KMS-11 (cell line): ENCODE measurements around the gene SH3BGRL3.
"Not testable (repeated sequence)": the region's sequence is repeated elsewhere in the genome, so short reads cannot be mapped to it uniquely, and the experiment has no call there.

Experiments used
- H2AFZ ChIP-seq: fragments of 200-600 bp; sonication (generic); 2 replicates; pipeline ENCODE4 v1.6.1; 2016; ENCODE audit warnings: antibody characterized with exemption, mixed run types, low read depth
- H3K27ac ChIP-seq: fragments of 200-600 bp; sonication (generic); 2 replicates; pipeline ENCODE4 v1.6.1; 2016; ENCODE audit warnings: mild to moderate bottlenecking, mixed run types
- H3K27me3 ChIP-seq: fragments of 200-600 bp; sonication (generic); 2 replicates; pipeline ENCODE4 v1.6.1; 2017; ENCODE audit warnings: mild to moderate bottlenecking, low read depth, mixed run types, moderate library complexity; ENCODE audit not compliant: insufficient read depth
- H3K36me3 ChIP-seq: fragments of 200-600 bp; sonication (generic); 2 replicates; pipeline ENCODE4 v1.6.1; 2017; ENCODE audit warnings: mild to moderate bottlenecking, mixed run types; ENCODE audit not compliant: insufficient read depth
- H3K4me1 ChIP-seq: fragments of 200-600 bp; sonication (generic); 2 replicates; pipeline ENCODE4 v1.6.1; 2016; ENCODE audit warnings: mild to moderate bottlenecking, low read depth, mixed run types; ENCODE audit not compliant: poor library complexity, severe bottlenecking
- H3K4me2 ChIP-seq: fragments of 200-600 bp; sonication (generic); 2 replicates; pipeline ENCODE4 v1.7.0; 2016; ENCODE audit warnings: mild to moderate bottlenecking, mixed run types
- H3K4me3 ChIP-seq: fragments of 200-600 bp; sonication (generic); IDR thresholded peaks from 2 replicates; pipeline ENCODE4 v1.6.1; 2017; ENCODE audit warnings: low read depth, low read length, mixed read lengths; ENCODE audit not compliant: insufficient read depth
- H3K79me2 ChIP-seq: fragments of 200-600 bp; sonication (generic); 2 replicates; pipeline ENCODE4 v1.6.1; 2016; ENCODE audit warnings: low read depth, mixed run types; ENCODE audit not compliant: insufficient read depth
- H3K9ac ChIP-seq: fragments of 200-600 bp; sonication (generic); 2 replicates; pipeline ENCODE4 v1.6.1; 2016; ENCODE audit warnings: mild to moderate bottlenecking, mixed run types
- H4K20me1 ChIP-seq: fragments of 200-600 bp; sonication (generic); 2 replicates; pipeline ENCODE4 v1.6.1; 2016; ENCODE audit warnings: mild to moderate bottlenecking, mixed run types; ENCODE audit not compliant: insufficient read depth
- TF ChIP-seq, protein P1 (sequence below): fragments of 200-600 bp; sonication (generic); conservative IDR thresholded peaks from 2 replicates; pipeline ENCODE4 v1.6.1; 2017; ENCODE audit warnings: low read depth, mild to moderate bottlenecking, antibody characterized with exemption, low read length, moderate library complexity, mixed read lengths

Gene SH3BGRL3

DNA sequence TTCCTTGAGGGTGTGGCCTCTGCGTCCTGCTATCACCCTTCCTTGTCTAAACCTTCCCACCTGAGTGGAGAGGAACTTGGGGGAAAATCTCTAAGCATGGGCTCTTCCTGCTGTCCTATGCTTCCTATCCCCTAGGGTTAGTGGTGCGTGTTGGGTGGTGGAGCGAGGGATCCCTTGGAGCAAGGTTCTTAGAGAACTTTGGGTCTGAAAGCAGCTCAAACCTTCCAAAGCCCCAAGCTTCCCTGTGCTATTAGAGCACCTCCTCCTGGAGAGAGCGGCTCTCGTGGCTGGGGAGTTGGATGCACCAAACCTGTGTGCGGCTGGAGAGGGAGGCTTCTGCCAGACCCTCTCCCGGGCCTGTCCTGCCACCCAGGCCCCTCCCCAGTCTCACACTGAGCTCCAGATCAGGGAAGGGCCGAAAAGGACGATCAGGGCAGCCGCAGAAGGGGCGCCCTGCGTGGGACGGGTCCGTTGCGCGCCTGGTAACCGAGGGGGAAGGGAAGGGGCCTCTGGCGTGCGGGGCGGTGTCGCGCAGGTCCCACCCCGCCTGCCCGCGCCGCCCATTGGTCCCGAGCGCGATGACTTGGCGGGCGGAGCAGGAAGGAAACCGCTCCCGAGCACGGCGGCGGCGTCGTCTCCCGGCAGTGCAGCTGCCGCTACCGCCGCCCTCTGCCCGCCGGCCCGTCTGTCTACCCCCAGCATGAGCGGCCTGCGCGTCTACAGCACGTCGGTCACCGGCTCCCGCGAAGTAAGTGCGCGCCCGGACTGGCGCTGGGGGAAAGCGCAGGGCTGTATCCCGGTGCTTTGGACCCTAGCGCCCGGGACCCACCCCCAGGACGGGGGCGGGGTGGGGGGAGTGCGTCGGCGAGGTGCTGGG, at the start of gene SH3BGRL3:
TSS of gene SH3BGRL3 (plus strand) at position 631 of the 877 bp plus-strand sequence. CDS start at position 701, 70 bp downstream.
- H3K79me2 ChIP-seq: no peaks in the 10 kb centered on the region; the same call in 1 of the 2 replicates
- no peaks in the 10 kb centered on the region for H4K20me1 ChIP-seq
- H3K36me3 ChIP-seq: no peaks in the 10 kb centered on the region; the same call in 1 of the 2 replicates
- H3K27ac ChIP-seq: peak within 1 kb of the TSS; percentile 40
- peaks cover 43% of the 10 kb centered on the region for H3K4me1 ChIP-seq
- peak within 1 kb of the TSS; percentile 69 for H2AFZ ChIP-seq
- TF ChIP-seq, protein P1, sequence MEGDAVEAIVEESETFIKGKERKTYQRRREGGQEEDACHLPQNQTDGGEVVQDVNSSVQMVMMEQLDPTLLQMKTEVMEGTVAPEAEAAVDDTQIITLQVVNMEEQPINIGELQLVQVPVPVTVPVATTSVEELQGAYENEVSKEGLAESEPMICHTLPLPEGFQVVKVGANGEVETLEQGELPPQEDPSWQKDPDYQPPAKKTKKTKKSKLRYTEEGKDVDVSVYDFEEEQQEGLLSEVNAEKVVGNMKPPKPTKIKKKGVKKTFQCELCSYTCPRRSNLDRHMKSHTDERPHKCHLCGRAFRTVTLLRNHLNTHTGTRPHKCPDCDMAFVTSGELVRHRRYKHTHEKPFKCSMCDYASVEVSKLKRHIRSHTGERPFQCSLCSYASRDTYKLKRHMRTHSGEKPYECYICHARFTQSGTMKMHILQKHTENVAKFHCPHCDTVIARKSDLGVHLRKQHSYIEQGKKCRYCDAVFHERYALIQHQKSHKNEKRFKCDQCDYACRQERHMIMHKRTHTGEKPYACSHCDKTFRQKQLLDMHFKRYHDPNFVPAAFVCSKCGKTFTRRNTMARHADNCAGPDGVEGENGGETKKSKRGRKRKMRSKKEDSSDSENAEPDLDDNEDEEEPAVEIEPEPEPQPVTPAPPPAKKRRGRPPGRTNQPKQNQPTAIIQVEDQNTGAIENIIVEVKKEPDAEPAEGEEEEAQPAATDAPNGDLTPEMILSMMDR: 0 out of 2 replicates have a peak, but pooled peaks have one; percentile 21
- peak within 1 kb of the TSS; percentile 59 for H3K9ac ChIP-seq
- H3K27me3 ChIP-seq: no peaks in the 10 kb centered on the region
- peak within 1 kb of the TSS; percentile 87 for H3K4me2 ChIP-seq
- H3K4me3 ChIP-seq: peak within 1 kb of the TSS; percentile 88

DNA sequence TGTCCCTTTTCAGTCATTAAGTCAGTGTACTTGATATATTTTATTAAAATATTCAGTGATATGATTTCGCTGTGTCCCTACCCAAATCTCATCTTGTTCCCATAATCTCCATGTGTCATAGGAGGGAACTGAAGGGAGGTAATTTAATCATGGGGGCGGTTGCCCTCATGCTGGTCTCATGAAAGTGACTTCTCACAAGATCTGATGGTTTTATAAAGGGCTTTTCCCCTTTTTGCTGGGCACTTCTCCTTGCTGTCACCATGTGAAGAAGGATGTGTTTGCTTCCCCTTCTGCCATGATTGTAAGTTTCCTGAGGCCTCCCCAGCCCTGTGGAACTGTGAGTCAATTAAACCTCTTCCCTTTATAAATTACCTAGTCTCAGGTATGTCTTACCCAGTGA, 49.2 kb upstream of the SH3BGRL3 start:
- not testable (repeated sequence) for H3K4me3 ChIP-seq, H3K9ac ChIP-seq, H3K4me2 ChIP-seq, H3K27ac ChIP-seq, H4K20me1 ChIP-seq, H3K36me3 ChIP-seq, H3K27me3 ChIP-seq, H2AFZ ChIP-seq
- peaks cover 11% of the 10 kb centered on the region for H3K4me1 ChIP-seq
- peaks cover 12% of the 10 kb centered on the region for H3K79me2 ChIP-seq

DNA sequence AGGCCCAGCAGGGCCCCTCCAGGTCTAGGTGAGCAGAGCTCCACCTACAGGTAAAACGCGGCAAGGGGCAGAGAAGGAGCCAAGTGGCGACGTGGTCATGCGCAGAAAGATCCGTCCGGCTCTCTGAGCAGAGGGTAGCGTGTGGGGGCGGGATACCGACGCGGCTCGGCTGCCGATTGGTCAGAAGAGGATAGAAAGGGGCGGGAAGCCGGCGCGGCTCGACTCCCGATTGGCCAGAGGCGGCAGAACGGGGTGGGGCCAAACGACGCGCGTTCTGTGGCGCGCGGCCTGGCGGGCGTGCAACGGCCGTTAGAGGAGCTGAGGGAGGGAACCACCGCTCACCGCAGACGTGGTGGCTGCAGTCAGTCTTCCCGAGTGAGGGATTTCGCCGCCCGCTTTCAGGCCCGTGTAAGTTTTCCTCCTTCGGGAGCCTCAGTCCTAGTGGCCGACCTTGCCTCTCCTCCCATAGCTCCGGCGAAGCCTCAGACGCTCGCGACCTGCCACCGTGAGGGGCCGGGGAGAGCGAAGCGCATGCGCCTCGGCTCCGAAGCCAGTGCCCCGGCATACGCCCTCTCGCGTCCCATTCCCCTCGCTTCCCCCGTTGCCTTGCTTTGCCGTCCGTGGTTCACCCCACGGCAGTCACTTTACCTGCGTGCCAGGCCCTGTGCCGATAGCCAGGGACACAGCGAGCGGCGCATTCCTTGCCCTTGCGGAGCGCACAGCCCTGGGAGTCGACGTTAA, 45.8 kb upstream of the SH3BGRL3 start, which contains the start of gene CEP85:
TSS of gene CEP85 (plus strand) at position 298 of the 741 bp plus-strand sequence. CDS start 5,584 bp downstream, outside the sequence.
- Histone ChIP-seq H3K4me3 (peak within 1 kb of the TSS; percentile 70), H3K27ac (peak within 1 kb of the TSS; percentile 74), H4K20me1 (no peaks in the 10 kb centered on the region), H3K27me3 (no peaks in the 10 kb centered on the region), H3K36me3 (no peaks in the 10 kb centered on the region), H3K9ac (peak within 1 kb of the TSS; percentile 74), H3K4me1 (peaks cover 45% of the 10 kb centered on the region), H3K4me2 (peak within 1 kb of the TSS; percentile 87), H3K79me2 (peaks cover 46% of the 10 kb centered on the region), H2AFZ (peak within 1 kb of the TSS; percentile 84)
- TF ChIP-seq, protein P1: no peak

DNA sequence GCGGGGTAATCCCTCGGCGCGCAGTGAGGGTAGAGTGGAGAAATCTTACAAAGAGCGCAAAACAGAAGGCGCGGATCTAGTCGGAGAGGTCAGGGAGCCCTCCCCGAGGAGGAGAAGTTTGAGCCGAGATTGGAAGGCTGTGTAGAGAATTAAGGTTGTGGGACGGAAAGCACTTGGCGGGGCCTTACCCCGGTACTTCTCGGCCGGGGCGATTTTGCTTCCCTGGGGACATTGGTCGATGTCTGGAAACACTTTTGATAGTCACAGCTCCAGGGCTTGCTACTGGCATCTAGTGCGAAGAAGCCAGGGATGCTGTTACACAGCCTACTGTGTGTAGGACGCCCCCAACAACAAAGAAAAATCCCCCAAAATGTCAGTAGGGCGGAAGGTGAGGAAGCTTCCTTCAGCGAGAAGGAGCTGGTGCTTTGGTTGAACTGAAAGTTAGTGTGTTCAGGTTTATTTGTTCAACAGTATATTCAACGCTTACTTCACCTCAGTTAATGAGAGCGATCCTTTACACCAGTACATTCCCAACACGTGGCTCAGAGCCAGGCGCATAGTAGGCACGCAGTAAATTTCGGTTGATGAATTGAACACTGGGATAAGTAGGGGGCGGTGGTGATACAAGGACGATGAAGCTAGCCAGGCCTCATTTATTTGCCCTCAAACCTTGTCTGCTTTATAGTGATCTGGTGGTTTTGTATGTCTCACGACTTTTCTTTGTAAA, 45.1 kb upstream of the SH3BGRL3 start:
- peaks cover 53% of the 10 kb centered on the region for H3K79me2 ChIP-seq
- H4K20me1 ChIP-seq: no peaks in the 10 kb centered on the region
- TF ChIP-seq, protein P1: no peak; the same call in 1 of the 2 replicates

More for the DNA sequence above, 45.1 kb upstream of the SH3BGRL3 start:
- H3K4me1 ChIP-seq: peaks cover 51% of the 10 kb centered on the region
- H3K9ac ChIP-seq: peak overlapping the region; percentile 74
- H3K36me3 ChIP-seq: no peaks in the 10 kb centered on the region
- H2AFZ ChIP-seq: peak overlapping the region; percentile 31
- peak overlapping the region; percentile 70 for H3K4me3 ChIP-seq
- no peaks in the 10 kb centered on the region for H3K27me3 ChIP-seq
- peak overlapping the region; percentile 74 for H3K27ac ChIP-seq
- peak overlapping the region; percentile 87 for H3K4me2 ChIP-seq
